ENCODE data around the gene APOA4. TPM values are rescaled to one million over a fixed set of nuclear protein-coding genes. Genes with fewer than 3 reads are reported as not detected.

The APOA4 gene
- total RNA-seq, 1 donor from 2014 or later, result not detected

DNA sequence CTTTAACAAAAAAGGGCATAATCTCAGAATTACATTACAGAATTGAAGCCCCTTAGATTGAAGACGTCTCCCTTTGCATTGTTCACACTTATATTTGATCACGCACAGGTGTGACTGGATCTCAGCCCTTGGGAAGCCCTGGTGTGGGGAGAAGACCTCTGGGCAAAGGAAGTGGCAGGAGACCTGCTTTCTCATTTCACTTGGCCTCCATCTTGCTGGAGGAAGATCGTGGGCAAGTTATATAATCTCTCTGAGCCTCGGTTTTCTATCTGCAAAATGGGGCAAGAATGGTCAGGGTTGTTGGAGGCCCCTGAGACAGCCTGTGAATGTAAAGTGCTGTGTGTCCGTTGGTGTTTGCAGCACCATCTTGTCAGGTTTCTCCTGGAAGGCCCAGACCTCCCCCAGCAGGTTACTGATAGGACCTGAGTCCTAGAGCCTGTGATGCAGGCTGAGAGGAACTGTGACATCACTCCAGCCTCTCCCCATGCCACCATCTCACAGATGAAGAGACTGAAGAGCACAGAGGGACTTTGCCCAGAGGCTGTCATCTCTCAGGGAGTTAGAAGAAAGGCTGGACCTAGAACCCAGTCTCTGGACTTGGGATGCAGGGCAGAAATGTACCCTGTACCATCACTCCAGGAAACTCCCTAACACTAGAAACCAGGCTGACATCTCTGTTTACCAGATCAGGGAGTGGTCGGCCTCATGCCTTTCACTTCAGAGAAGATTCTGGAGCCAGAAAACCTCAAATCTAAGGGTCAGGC lies 15.4 kb upstream of the APOA4 start:
- Mint-ChIP-seq H3K4me1 (ENCODE audit: unreplicated experiment) (peaks cover 2% of the 10 kb centered on the region), H3K9me3 (ENCODE audit: unreplicated experiment) (no peaks in the 10 kb centered on the region), H3K27ac (ENCODE audit: unreplicated experiment) (no peak overlapping the region), H3K27me3 (ENCODE audit: unreplicated experiment) (no peaks in the 10 kb centered on the region), H3K4me3 (ENCODE audit: unreplicated experiment) (no peak overlapping the region), H3K36me3 (ENCODE audit: unreplicated experiment) (peaks cover 6% of the 10 kb centered on the region)
- no peak for DNase-seq (ENCODE audit: extremely low spot score, unreplicated experiment)
- TF ChIP-seq CTCF (IDR thresholded peaks at IDR 0.05), result no peak

DNA sequence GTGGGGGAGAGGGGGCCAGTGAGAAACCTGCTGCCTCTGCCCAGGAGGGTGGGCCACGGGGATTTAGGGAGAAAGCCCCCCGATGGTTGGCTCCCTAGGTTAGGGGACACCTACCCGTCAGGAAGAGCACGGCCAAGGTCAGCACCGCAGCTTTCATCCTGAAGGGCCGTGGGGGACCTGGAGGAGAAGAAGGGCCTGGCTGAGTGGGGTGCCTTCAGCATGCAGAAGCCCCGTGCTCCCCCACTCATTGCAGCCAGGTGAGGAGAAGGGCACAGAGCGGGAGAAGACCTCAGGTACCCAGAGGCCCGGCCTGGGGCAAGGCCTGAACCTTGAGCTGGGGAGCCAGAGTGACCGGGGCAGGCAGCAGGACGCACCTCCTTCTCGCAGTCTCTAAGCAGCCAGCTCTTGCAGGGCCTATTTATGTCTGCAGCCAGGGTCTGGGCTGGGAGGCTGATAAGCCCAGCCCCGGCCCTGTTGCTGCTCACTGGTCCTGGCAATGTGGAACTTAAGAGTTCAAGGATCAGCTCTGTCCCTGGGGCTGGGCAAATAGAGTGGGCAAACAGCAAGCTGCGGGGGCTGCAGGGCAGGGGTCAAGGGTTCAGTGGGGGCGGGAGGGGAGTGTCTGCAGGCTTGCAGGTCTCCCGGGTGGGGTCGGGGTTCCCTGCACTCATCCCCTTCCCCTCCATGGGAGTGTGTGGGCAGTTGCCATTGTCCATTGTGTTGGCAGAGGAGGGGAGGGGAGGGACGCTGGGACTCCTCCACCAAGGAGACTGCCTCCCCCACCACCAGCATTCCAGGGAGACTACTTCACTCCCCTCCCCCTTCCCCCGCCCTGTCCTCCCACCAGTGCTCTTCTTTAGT lies 14.4 kb upstream of the APOA4 start, which contains the start of gene APOA1:
Gene APOA1 (minus strand): TSS at position 392 of the 861 bp plus-strand sequence. CDS start 235 bp downstream, at position 157.
- Mint-ChIP-seq H3K36me3 (ENCODE audit: unreplicated experiment) (no peaks in the 10 kb centered on the region), H3K9me3 (ENCODE audit: unreplicated experiment) (no peaks in the 10 kb centered on the region), H3K4me3 (ENCODE audit: unreplicated experiment) (no peak within 1 kb of the TSS), H3K4me1 (ENCODE audit: unreplicated experiment) (peaks cover 2% of the 10 kb centered on the region), H3K27me3 (ENCODE audit: unreplicated experiment) (no peaks in the 10 kb centered on the region), H3K27ac (ENCODE audit: unreplicated experiment) (no peak within 1 kb of the TSS)
- no peak for DNase-seq (ENCODE audit: extremely low spot score, unreplicated experiment)
- no peak for TF ChIP-seq CTCF (IDR thresholded peaks at IDR 0.05)

DNA sequence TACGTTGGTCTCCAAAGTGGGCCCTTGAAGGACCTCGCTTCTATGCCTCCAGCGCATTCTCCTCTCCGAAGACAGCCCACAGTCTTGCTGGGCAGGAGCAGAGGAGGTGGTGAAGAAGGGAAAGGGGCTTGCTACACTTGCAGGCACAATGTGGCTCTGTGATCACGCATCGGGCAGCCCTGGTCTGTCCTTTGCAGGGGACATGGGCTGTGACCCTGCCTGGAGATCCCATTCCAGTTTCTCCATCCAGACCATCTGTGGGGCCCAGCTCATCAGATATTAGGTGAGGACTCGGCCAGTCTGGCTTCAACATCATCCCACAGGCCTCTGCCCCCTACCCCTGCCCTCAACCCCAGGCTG lies 13.5 kb upstream of the APOA4 start:
- peaks cover 2% of the 10 kb centered on the region for H3K4me1 Mint-ChIP-seq (ENCODE audit: unreplicated experiment)
- H3K4me3 Mint-ChIP-seq (ENCODE audit: unreplicated experiment), result no peak overlapping the region
- no peak for DNase-seq (ENCODE audit: extremely low spot score, unreplicated experiment)
- H3K9me3 Mint-ChIP-seq (ENCODE audit: unreplicated experiment), result no peaks in the 10 kb centered on the region
- no peak for TF ChIP-seq CTCF (IDR thresholded peaks at IDR 0.05)
- H3K27ac Mint-ChIP-seq (ENCODE audit: unreplicated experiment), result no peak overlapping the region
- no peaks in the 10 kb centered on the region for H3K27me3 Mint-ChIP-seq (ENCODE audit: unreplicated experiment)
- H3K36me3 Mint-ChIP-seq (ENCODE audit: unreplicated experiment), result no peaks in the 10 kb centered on the region

- no peaks in the 10 kb centered on the region for H3K36me3 Mint-ChIP-seq (ENCODE audit: unreplicated experiment)
- H3K27me3 Mint-ChIP-seq (ENCODE audit: unreplicated experiment), result no peaks in the 10 kb centered on the region
- no peak overlapping the region for H3K27ac Mint-ChIP-seq (ENCODE audit: unreplicated experiment)
- H3K4me3 Mint-ChIP-seq (ENCODE audit: unreplicated experiment), result peak overlapping the region; percentile 55
- H3K4me1 Mint-ChIP-seq (ENCODE audit: unreplicated experiment), result peaks cover 3% of the 10 kb centered on the region
- peak; percentile 72 for TF ChIP-seq CTCF (IDR thresholded peaks at IDR 0.05)
- peak; percentile 89 for DNase-seq (ENCODE audit: extremely low spot score, unreplicated experiment)
- no peaks in the 10 kb centered on the region for H3K9me3 Mint-ChIP-seq (ENCODE audit: unreplicated experiment)
These were observed 12.9 kb upstream of the APOA4 start for GRCh38 chr11:116835791-116836631.
